AG08396 (cell line): ENCODE data around the gene VRK3.

Experiments used
- DNase-seq: peaks from one replicate; pipeline ENCODE4 v3.0.0; 2012; ENCODE audit warnings: low spot score, mixed read lengths

VRK3 gene

DNA sequence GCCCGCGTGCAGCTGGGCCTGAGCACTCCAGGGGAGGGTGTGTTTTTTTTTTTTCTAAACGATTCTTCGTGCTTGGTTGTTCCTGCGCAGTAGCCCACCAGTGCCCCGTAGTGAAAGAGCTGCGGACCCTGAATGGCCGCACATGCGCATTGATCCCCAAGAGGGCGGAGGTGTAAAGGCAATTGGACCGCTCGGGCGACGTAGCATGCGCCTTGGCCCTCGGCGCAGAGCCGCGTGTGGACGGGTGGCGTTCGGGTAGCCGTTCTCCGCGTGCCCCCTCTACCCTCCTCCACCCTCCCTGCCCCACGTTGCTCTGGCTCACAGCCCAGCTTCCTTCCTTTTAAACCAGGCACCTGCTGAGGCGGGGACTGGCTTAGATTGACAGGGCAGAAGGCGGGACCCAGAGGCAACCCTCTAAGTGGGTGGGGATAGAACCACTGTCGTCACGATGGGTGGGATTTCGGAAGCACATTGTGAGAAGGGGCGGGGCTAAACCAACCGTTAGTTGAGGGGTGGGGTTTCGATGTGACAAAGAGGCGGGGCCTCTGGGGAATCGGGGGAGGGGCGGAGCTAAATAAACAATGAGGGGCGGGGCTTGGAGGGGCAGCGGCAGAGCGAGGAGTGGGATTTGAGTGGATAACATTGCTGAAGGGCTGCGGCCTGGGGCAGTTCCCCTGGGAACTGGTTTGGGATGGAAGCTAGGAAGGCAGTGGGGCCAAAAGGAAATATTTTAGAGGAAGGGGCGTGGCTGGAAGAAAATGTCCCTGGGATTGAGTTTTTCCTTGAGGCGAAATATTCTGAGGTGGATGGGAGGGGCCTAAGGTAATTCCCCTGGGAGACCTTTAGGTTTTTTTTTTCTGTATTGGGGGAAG, 95.3 kb downstream of the VRK3 start:
- DNase-seq = peak; percentile 96

DNA sequence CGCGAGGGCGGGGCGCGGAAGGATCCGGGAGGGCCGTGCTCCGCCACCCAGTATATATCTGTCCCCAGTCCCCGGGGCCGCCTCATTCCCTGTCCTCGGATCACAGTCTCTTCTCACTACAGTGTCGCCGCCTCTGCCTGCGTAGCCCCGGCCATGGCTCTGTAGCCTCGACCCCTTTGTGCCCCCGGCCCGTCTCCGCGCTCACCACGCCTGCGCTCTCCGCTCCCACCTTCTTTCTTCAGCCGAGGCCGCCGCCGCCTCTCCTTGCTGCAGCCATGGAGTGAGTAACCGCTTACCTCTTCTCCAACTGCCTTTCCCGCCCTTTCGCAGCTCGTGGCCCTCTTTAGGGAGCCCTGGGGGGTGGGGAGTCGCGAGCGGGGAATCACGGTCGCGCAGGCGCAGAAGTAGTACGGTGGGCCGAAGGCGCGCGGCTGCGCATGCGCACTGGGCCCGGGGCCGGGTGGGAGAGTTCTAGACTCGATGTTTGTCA, 96.0 kb downstream of the VRK3 start, which contains the start of the genes ATF5 and NUP62:
Gene ATF5 (plus strand): TSS at position 85 of the 490 bp plus-strand sequence. CDS start 1,646 bp downstream, outside the sequence.
Gene NUP62 (minus strand): TSS at position 384 of the 490 bp plus-strand sequence. CDS start 19,697 bp downstream, outside the sequence.
- DNase-seq = peak; percentile 99

DNA sequence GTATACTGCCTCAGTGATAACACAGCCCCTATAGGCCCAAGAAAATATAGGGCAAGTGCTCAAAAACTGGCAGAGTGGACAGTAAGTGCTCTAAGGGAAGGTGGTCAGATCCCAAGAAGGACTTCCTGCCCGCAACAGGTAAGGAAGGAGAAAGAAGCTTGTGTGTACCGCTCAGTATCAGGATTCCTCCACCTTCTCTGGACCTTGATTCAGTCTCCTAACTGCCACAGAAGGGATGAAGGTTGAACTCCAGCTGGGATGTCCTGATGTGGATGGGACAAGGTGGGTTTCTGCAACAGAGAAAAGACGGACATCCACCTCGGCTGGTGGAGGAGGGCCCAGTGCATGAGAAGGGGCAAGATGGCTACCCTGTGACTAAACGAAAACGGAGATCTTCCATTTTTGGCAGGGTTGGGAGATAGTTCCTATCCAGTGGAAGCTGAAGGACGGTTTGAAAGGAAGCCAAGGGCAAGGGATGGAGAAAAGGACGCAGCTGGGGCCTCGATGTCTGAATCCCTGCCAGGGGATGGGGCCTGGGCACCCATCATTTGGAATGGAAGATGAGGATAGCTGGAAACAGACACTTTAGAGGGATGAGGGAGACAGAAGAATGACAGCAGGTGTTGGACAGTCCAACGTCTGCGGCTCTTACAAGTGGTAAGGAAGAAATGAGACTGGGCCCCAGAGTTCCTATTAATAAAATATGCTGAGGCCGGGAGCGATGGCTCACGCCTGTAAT, 97.5 kb downstream of the VRK3 start:
- no peak for DNase-seq

DNA sequence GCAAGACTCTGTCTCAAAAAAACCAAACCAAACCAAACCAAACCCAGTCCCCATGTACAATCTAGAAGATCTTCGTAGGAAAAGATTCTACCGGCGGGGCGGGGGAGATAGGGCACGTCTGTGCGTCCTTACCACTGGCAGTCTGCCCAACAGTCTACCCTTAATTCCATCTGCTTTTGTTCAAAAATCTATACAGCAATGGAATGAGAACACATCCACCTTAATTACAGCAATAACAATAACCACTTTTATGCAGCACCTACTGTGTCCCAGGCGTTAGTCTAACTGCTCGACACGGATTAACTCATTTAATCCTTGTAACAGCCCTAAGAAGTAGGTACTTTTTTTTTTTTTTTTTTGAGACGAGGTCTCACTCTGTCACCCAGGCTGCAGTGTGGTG, 98.7 kb downstream of the VRK3 start:
- DNase-seq = no peak
